Kidney epithelial cell (primary cell): ENCODE results near the gene MGAT3. TPM values are rescaled to one million over a fixed set of nuclear protein-coding genes. Genes with fewer than 3 reads are reported as not detected.

ENCODE experiments used
- DNase-seq: peaks from one replicate; pipeline ENCODE4 v3.0.0-alpha.2; 2010; ENCODE audit warnings: low read depth
- H3K27me3 ChIP-seq: 2 replicates; pipeline ENCODE4 v1.6.0; 2011; ENCODE audit warnings: low read length; ENCODE audit not compliant: control insufficient read depth, insufficient read depth
- H3K36me3 ChIP-seq: 2 replicates; pipeline ENCODE4 v1.5.1; 2011; ENCODE audit warnings: low read length; ENCODE audit not compliant: control insufficient read depth, insufficient read depth
- H3K4me3 ChIP-seq: 2 replicates; pipeline ENCODE4 v1.5.1; 2011; ENCODE audit warnings: low read depth, mild to moderate bottlenecking, control low read depth, low read length
- total RNA-seq: library from RNA; depleted of rRNA; stranded (reverse); fragments of >200 nt; gene quantifications from 2 replicates; pipeline ENCODE4 v1.2.3, GENCODE V29; 2015
- TF ChIP-seq, protein P1 (sequence below): IDR thresholded peaks from 2 replicates; pipeline ENCODE4 v1.5.1; 2011; ENCODE audit warnings: mild to moderate bottlenecking, moderate library complexity, low read length, control low read depth, inconsistent platforms; ENCODE audit not compliant: insufficient read depth, poor library complexity, severe bottlenecking

Gene MGAT3
- total RNA-seq, 1 donor from 2014 or later: 4.1 TPM

DNA sequence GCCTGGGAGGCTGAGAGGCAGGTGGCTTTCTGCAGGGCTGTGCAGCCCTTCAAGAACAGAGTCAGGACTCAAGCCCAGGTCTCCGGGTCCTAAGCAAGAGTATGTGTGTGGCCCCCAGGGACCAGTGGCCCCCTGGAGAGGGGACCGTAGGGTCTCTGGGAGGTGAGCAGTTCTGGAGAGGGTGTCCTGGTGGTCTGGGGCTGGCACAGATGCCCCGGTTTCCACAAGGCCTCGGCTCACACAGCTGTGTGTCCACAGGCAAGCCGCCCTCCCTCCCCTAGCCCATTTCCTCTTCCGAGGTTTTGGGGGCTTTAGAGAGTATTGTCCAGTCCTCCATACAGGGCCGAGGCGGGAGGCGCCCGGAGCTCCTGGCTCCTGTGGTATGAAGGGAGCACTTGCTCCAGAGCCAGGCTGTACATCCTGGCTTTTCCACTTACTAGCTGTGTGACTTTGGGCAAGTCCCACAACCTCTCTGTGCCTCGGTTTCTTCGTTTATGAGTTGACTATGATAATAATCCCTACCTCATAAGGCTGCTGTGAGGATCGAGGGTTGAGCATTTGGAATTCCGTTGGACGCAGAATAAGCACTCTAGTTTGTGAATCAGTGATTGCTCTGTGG lies 79.1 kb downstream of the MGAT3 start:
- no peaks in the 10 kb centered on the region for H3K27me3 ChIP-seq
- TF ChIP-seq, protein P1, sequence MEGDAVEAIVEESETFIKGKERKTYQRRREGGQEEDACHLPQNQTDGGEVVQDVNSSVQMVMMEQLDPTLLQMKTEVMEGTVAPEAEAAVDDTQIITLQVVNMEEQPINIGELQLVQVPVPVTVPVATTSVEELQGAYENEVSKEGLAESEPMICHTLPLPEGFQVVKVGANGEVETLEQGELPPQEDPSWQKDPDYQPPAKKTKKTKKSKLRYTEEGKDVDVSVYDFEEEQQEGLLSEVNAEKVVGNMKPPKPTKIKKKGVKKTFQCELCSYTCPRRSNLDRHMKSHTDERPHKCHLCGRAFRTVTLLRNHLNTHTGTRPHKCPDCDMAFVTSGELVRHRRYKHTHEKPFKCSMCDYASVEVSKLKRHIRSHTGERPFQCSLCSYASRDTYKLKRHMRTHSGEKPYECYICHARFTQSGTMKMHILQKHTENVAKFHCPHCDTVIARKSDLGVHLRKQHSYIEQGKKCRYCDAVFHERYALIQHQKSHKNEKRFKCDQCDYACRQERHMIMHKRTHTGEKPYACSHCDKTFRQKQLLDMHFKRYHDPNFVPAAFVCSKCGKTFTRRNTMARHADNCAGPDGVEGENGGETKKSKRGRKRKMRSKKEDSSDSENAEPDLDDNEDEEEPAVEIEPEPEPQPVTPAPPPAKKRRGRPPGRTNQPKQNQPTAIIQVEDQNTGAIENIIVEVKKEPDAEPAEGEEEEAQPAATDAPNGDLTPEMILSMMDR: no peak
- H3K36me3 ChIP-seq: no peaks in the 10 kb centered on the region
- no peak overlapping the region for H3K4me3 ChIP-seq
- no peak for DNase-seq

DNA sequence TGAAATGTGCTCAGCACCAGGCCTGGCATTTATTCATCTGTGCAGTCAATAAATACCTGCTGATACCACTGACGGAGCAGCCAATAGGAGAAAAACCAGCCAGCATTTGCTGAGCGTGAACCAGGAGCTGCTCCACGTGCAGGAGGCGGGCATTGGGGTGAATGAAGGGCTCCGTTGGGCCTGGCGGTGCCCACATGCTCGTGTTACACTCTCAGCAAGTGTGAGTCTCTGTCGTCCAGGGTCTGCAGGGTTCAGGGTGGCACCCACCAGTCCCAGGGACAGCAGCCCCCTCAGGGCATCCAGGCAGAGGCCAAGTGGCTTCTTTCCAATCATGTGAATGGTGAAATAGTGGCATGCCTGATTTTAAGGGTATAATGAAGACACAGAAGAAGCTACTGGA lies 79.9 kb downstream of the MGAT3 start:
- DNase-seq: no peak
- no peak overlapping the region for H3K4me3 ChIP-seq

DNA sequence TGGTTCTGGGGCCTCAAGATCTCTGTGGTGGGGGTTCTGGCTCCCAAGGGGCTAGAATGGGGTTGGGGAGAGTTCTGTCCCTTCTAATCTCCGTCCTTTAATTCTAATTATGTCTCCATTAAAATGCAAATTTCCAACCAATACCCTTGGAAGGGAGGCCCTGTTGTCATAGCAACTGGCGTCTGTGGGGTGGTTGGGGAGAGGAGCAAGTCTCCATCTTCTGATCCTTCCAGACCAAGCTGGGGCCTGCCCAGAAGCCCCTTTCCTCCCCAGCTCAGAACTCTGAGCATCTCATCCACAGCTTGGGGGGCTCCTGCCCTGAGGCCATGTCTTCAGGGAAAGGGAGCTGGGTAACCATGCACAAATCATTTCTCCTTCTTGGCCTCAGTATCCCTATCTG lies 81.2 kb downstream of the MGAT3 start:
- peaks cover 6% of the 10 kb centered on the region for H3K27me3 ChIP-seq
- DNase-seq: no peak
- TF ChIP-seq, protein P1: no peak
- no peak overlapping the region for H3K4me3 ChIP-seq
- no peaks in the 10 kb centered on the region for H3K36me3 ChIP-seq

More for the DNA sequence above, 79.9 kb downstream of the MGAT3 start:
- Histone ChIP-seq H3K36me3 (no peaks in the 10 kb centered on the region), H3K27me3 (peaks cover 2% of the 10 kb centered on the region)
- TF ChIP-seq, protein P1: no peak

Other genes with a start within 250 kb of the MGAT3 start
- 159 and 165 TPM in 2 replicates for gene PDGFB, start 212.0 kb upstream of the MGAT3 start, total RNA-seq
- 2,742 and 3,058 TPM in 2 replicates for gene RPL3, start 137.4 kb upstream of the MGAT3 start, total RNA-seq
- gene SYNGR1, start 107.0 kb upstream of the MGAT3 start, total RNA-seq: 1.0 and 2.0 TPM in 2 replicates
- 12.4 and 13.3 TPM in 2 replicates for gene TAB1, start 57.2 kb upstream of the MGAT3 start, total RNA-seq
- 43.3 and 54.6 TPM in 2 replicates for gene MIEF1, start 45.3 kb downstream of the MGAT3 start, total RNA-seq
- 754 and 763 TPM in 2 replicates for gene ATF4, start 63.5 kb downstream of the MGAT3 start, total RNA-seq
- gene RPS19BP1, start 75.7 kb downstream of the MGAT3 start, total RNA-seq: 121 and 135 TPM in 2 replicates
- gene CACNA1I, start 113.7 kb downstream of the MGAT3 start, total RNA-seq: not detected in 2 replicates